Neural cell (in vitro differentiated cells): ENCODE results near the gene MCC. TPM values are rescaled to one million over a fixed set of nuclear protein-coding genes. Genes with fewer than 3 reads are reported as not detected.

Experiments used
- H2AFZ ChIP-seq: fragments of 200-600, 300-800 bp; sonication (generic), shearing (Covaris generic); 2 replicates; pipeline ENCODE4 v1.6.0; 2014; ENCODE audit warnings: low read depth, mild to moderate bottlenecking, antibody characterized with exemption, low read length, moderate library complexity
- H3F3A ChIP-seq: fragments of 200-600 bp; shearing (Covaris generic); 2 replicates; pipeline ENCODE4 v1.6.1; 2016; ENCODE audit warnings: mild to moderate bottlenecking, moderate library complexity, mixed read lengths, antibody characterized with exemption, low read length; ENCODE audit not compliant: insufficient read depth, poor library complexity, severe bottlenecking
- H3K27ac ChIP-seq: fragments of 200-600, 300-800 bp; sonication (generic), shearing (Covaris generic); 2 replicates; pipeline ENCODE4 v1.5.1; 2014; ENCODE audit warnings: mild to moderate bottlenecking, low read length, moderate library complexity
- H3K27me3 ChIP-seq: fragments of 300-800, 200-600 bp; sonication (generic), shearing (Covaris generic); 2 replicates; pipeline ENCODE4 v1.6.0; 2014; ENCODE audit warnings: mild to moderate bottlenecking, low read depth, low read length, moderate library complexity; ENCODE audit not compliant: insufficient read depth
- H3K36me3 ChIP-seq: fragments of 300-800, 200-600 bp; sonication (generic), shearing (Covaris generic); 2 replicates; pipeline ENCODE4 v1.5.1; 2014; ENCODE audit warnings: mild to moderate bottlenecking, antibody characterized with exemption, low read length, moderate library complexity; ENCODE audit not compliant: insufficient read depth
- H3K4me2 ChIP-seq: fragments of 300-800, 200-600 bp; sonication (generic), shearing (Covaris generic); 2 replicates; pipeline ENCODE4 v1.6.0; 2014; ENCODE audit warnings: mild to moderate bottlenecking, low read length
- H3K4me3 ChIP-seq: fragments of 300-800, 200-600 bp; sonication (generic), shearing (Covaris generic); 2 replicates; pipeline ENCODE4 v1.5.1; 2014; ENCODE audit warnings: mild to moderate bottlenecking, low read length, moderate library complexity
- H3K79me2 ChIP-seq: fragments of 200-600 bp; shearing (Covaris generic); replicated peaks from 2 replicates; pipeline ENCODE4 v1.6.0; 2014; ENCODE audit warnings: mild to moderate bottlenecking, low read length, moderate library complexity; ENCODE audit not compliant: insufficient read depth
- H3K9ac ChIP-seq: fragments of 300-800, 200-600 bp; sonication (generic), shearing (Covaris generic); 2 replicates; pipeline ENCODE4 v1.6.1; 2016; ENCODE audit warnings: mild to moderate bottlenecking, low read length, mixed read lengths
- H3K9me2 ChIP-seq: fragments of 200-600 bp; shearing (Covaris generic); 2 replicates; pipeline ENCODE4 v1.6.1; 2016; ENCODE audit warnings: mild to moderate bottlenecking, low read length, mixed read lengths; ENCODE audit not compliant: insufficient read depth
- H3K9me3 ChIP-seq: fragments of 200-600, 300-800 bp; sonication (generic), shearing (Covaris generic); 2 replicates; pipeline ENCODE4 v1.6.1; 2016; ENCODE audit warnings: mild to moderate bottlenecking, mixed run types, low read length, moderate library complexity, mixed read lengths
- H4K20me1 ChIP-seq: fragments of 200-600 bp; shearing (Covaris generic); 2 replicates; pipeline ENCODE4 v1.6.1; 2016; ENCODE audit warnings: mild to moderate bottlenecking, mixed run types; ENCODE audit not compliant: insufficient read depth
- CTCF ChIP-seq: fragments of 450-650 bp; IDR thresholded peaks from 2 replicates; pipeline ENCODE4 v1.5.1; 2014; ENCODE audit warnings: antibody characterized with exemption, mild to moderate bottlenecking, moderate library complexity; ENCODE audit not compliant: poor library complexity, severe bottlenecking
- EP300 ChIP-seq: fragments of 450-650 bp; conservative IDR thresholded peaks from 2 replicates; pipeline ENCODE4 v1.6.1; 2014; ENCODE audit warnings: antibody characterized with exemption, mild to moderate bottlenecking, moderate library complexity; ENCODE audit not compliant: poor library complexity, severe bottlenecking
- EZH2 ChIP-seq: fragments of 200-600, 300-800 bp; shearing (Covaris generic), sonication (generic); IDR thresholded peaks from 2 replicates; pipeline ENCODE4 v1.6.1; 2014; ENCODE audit warnings: antibody characterized with exemption, low read length, borderline replicate concordance, mild to moderate bottlenecking; ENCODE audit not compliant: insufficient read depth, poor library complexity, severe bottlenecking
- MXI1 ChIP-seq: fragments of 450-650 bp; conservative IDR thresholded peaks from 2 replicates; pipeline ENCODE4 v1.6.1; 2014; ENCODE audit warnings: antibody characterized with exemption, mild to moderate bottlenecking; ENCODE audit not compliant: poor library complexity, severe bottlenecking
- POLR2AphosphoS5 ChIP-seq: IDR thresholded peaks from 2 replicates; pipeline ENCODE4 v1.6.1; 2012
- RAD21 ChIP-seq: fragments of 450-650 bp; conservative IDR thresholded peaks from 2 replicates; pipeline ENCODE4 v1.6.1; 2014; ENCODE audit warnings: antibody characterized with exemption, mild to moderate bottlenecking, moderate library complexity
- SMC3 ChIP-seq: fragments of 450-650 bp; conservative IDR thresholded peaks from 2 replicates; pipeline ENCODE4 v1.6.1; 2014; ENCODE audit warnings: antibody characterized with exemption, mild to moderate bottlenecking, moderate library complexity; ENCODE audit not compliant: poor library complexity
- TAF1 ChIP-seq: IDR thresholded peaks from 2 replicates; pipeline ENCODE4 v1.6.1; 2012; ENCODE audit warnings: low read depth
- polyA plus RNA-seq: library from polyadenylated mRNA; depleted of rRNA; stranded (reverse); fragments of >200 nt; gene quantifications from 2 replicates; pipeline ENCODE4 v1.2.3, GENCODE V29; 2014
- TF ChIP-seq, protein P1 (sequence below): IDR thresholded peaks from 2 replicates; pipeline ENCODE4 v1.6.1; 2012; ENCODE audit warnings: borderline replicate concordance

The MCC gene
- polyA plus RNA-seq, 1 donor from 2014 or later, result 2.2 TPM

DNA sequence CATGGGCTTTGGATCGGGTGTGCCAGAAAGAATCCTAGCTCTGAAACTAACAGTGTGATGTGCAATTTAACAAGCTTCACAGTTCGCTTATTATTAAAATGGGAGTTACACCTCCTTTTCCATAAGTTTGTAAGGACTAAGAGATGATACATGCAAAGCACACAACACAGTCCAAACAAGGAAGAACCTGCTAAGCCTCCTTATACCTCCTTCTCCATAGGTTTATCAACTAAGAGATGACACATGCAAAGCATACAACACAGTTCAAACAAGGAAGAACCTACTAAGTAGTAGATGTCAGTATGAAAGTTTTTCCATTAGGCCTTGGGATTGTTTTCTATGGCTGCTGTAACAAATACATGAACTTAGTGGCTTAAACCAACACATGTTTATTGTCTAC is 295.7 kb downstream of the MCC start:
- H3F3A ChIP-seq, result no peaks in the 10 kb centered on the region
- no peak overlapping the region for H3K9ac ChIP-seq
- no peaks in the 10 kb centered on the region for H3K9me2 ChIP-seq
- no peaks in the 10 kb centered on the region for H4K20me1 ChIP-seq
- H3K36me3 ChIP-seq, result no peaks in the 10 kb centered on the region
- H3K4me2 ChIP-seq, result no peak overlapping the region
- H3K27ac ChIP-seq, result no peak overlapping the region
- H2AFZ ChIP-seq, result no peak overlapping the region
- no peak overlapping the region for H3K4me3 ChIP-seq
- no peaks in the 10 kb centered on the region for H3K9me3 ChIP-seq
- H3K27me3 ChIP-seq, result no peaks in the 10 kb centered on the region
- TF ChIP-seq EP300, result no peak
- no peak for TF ChIP-seq TAF1
- TF ChIP-seq CTCF, result no peak
- no peak for TF ChIP-seq MXI1
- no peaks in the 10 kb centered on the region for H3K79me2 ChIP-seq

GRCh38 chr5:113190347-113190746 is 297.9 kb downstream of the MCC start:
- Histone ChIP-seq H3K36me3 (no peaks in the 10 kb centered on the region), H3K27me3 (no peaks in the 10 kb centered on the region), H4K20me1 (no peaks in the 10 kb centered on the region), H2AFZ (no peak overlapping the region), H3F3A (no peaks in the 10 kb centered on the region), H3K9me2 (no peaks in the 10 kb centered on the region), H3K4me2 (no peak overlapping the region), H3K9me3 (no peaks in the 10 kb centered on the region), H3K4me3 (no peak overlapping the region), H3K9ac (no peak overlapping the region), H3K27ac (no peak overlapping the region), H3K79me2 (no peaks in the 10 kb centered on the region)
- TF ChIP-seq EP300 (no peak), SMC3 (no peak), MXI1 (no peak), POLR2AphosphoS5 (no peak)
- TF ChIP-seq, protein P1, sequence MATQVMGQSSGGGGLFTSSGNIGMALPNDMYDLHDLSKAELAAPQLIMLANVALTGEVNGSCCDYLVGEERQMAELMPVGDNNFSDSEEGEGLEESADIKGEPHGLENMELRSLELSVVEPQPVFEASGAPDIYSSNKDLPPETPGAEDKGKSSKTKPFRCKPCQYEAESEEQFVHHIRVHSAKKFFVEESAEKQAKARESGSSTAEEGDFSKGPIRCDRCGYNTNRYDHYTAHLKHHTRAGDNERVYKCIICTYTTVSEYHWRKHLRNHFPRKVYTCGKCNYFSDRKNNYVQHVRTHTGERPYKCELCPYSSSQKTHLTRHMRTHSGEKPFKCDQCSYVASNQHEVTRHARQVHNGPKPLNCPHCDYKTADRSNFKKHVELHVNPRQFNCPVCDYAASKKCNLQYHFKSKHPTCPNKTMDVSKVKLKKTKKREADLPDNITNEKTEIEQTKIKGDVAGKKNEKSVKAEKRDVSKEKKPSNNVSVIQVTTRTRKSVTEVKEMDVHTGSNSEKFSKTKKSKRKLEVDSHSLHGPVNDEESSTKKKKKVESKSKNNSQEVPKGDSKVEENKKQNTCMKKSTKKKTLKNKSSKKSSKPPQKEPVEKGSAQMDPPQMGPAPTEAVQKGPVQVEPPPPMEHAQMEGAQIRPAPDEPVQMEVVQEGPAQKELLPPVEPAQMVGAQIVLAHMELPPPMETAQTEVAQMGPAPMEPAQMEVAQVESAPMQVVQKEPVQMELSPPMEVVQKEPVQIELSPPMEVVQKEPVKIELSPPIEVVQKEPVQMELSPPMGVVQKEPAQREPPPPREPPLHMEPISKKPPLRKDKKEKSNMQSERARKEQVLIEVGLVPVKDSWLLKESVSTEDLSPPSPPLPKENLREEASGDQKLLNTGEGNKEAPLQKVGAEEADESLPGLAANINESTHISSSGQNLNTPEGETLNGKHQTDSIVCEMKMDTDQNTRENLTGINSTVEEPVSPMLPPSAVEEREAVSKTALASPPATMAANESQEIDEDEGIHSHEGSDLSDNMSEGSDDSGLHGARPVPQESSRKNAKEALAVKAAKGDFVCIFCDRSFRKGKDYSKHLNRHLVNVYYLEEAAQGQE, result no peak

DNA sequence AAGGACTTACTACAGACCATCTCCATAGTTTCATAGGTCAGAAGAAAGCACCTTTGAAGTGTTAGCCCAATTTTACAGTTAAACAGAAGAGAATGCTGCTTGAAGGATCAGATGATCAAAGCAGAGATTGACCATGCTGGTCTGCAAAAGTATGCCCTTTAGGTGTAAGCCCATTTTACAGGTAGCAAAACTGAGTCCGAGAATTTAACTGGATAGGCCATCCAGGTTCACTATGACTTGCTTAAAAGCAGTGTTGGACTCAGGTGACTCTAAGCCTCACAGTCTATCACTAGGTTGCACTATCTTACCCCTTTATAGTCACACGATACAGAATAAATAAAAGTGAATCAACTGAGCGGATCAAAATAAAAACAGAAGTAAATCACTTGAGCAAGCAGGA is 299.0 kb downstream of the MCC start:
- TF ChIP-seq, protein P1, result no peak
- no peak for TF ChIP-seq SMC3
- TF ChIP-seq TAF1, result no peak
- TF ChIP-seq MXI1, result no peak
- TF ChIP-seq CTCF, result no peak
- TF ChIP-seq EZH2, result no peak
- TF ChIP-seq RAD21, result no peak
- no peak for TF ChIP-seq POLR2AphosphoS5
- TF ChIP-seq EP300, result no peak
- Histone ChIP-seq H2AFZ (no peak overlapping the region), H4K20me1 (no peaks in the 10 kb centered on the region), H3K79me2 (no peaks in the 10 kb centered on the region), H3K9ac (no peak overlapping the region), H3K9me2 (no peaks in the 10 kb centered on the region), H3K36me3 (no peaks in the 10 kb centered on the region), H3K27ac (no peak overlapping the region), H3F3A (no peaks in the 10 kb centered on the region), H3K27me3 (no peaks in the 10 kb centered on the region), H3K4me3 (no peak overlapping the region), H3K9me3 (no peaks in the 10 kb centered on the region), H3K4me2 (no peak overlapping the region)
